ENCODE measurements around the gene PFKFB3. TPM values are rescaled to one million over a fixed set of nuclear protein-coding genes. Genes with fewer than 3 reads are reported as not detected.
A peak's percentile ranks its signal among the peaks of the same experiment; 100 is the strongest.

Gene PFKFB3
- total and polyA plus RNA-seq, 9 of the 15 experiments (the other 6 are each of a cell fraction or from before 2014, with no cell fraction given) = 0.46 to 21.6 (median 7.8) TPM

DNA sequence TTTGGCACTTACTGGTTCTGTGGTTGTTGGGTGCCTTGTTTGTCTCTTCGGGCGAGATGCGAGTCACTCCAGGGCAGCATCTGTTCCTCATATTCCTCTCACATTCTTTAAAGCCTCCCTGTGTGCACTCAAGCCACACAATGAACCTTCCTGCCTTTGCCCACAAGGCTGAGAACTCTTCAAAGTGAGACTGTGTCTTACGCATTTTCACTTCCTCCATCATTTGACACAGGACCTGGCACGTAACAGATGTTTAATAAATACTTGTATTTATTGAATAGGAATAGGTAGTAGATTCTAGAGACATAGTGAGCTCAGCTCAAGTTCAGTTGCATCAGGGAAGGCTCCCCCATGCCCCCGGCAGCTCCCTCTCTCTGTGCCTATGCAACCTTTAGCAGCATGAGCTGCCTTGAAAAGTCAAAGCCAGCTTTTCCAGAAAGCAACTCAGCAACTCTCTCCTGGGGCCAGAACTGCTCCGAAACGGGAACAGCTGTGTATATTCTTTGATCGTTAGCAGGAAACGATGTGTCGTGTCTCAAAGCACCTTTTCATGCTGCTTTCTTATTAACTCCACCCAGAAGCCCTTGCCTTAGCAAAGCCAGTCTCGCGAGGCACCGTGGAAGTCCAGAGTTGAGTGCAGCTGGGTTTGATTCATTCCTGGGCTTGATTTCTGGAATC lies 97.5 kb downstream of the PFKFB3 start:
- WGBS (ENCODE audit: insufficient coverage, low coverage, missing lambda C conversion rate) = 5% methylated on average over 13 of the region's 14 CpGs
- intact Hi-C loops (cut with micrococcal nuclease) = no loop called here
- Histone ChIP-seq H3K9me1 (ENCODE audit: control insufficient read depth, insufficient read depth, low read length) (no peaks in the 10 kb centered on the region), H3K79me2 (ENCODE audit: control insufficient read depth, insufficient read depth, low read length) (no peaks in the 10 kb centered on the region), H3K4me2 (ENCODE audit: insufficient read depth, low read length) (no peak overlapping the region), H3K27ac (ENCODE audit: extremely low read depth, low read depth, low read length) (no peak overlapping the region), H3K9ac (ENCODE audit: insufficient read depth in 1 of 2, low read depth in 2 of 2, low read length in 2 of 2) (no peak overlapping the region), H3K4me1 (replicated peaks in 1 of 2; ENCODE audit: control insufficient read depth in 2 of 2, insufficient read depth in 2 of 2, low read length in 2 of 2) (peaks cover 0 to 4% of the 10 kb centered on the region in 2 experiments; a peak in 4 of 5 replicates), H3K4me3 (no peak overlapping the region), H3K36me3 (ENCODE audit: control insufficient read depth, insufficient read depth, low read length) (no peaks in the 10 kb centered on the region), H4K20me1 (replicated peaks; ENCODE audit: control insufficient read depth, insufficient read depth, low read length) (no peaks in the 10 kb centered on the region; the same call in 1 of the 2 replicates), H3K9me3 (replicated peaks; ENCODE audit: control insufficient read depth, insufficient read depth, low read depth, low read length) (no peaks in the 10 kb centered on the region), H2AFZ (ENCODE audit: low read depth, low read length) (no peak overlapping the region), H3K27me3 (ENCODE audit: control insufficient read depth in 2 of 2, insufficient read depth in 2 of 2, low read length in 2 of 2) (peaks cover 10 to 34% of the 10 kb centered on the region in 2 experiments; a peak in 4 of 5 replicates)
- POLR2A ChIA-PET = interaction anchor here (0.7 to 0.9 kb wide), 2 partner anchors 12 to 18 kb away, joined by 3 read pairs; no protein-coding TSS in a partner anchor
- TF ChIP-seq SMAD4 (CRISPR knock-in tag; conservative IDR thresholded peaks at IDR 0.05) (no peak), CHD2 (IDR thresholded peaks at IDR 0.05; ENCODE audit: low read depth, low read length) (peak; percentile 65)
- no peak for FAIRE-seq
- CTCF ChIA-PET (ENCODE audit: low intra/inter-chr PET ratio) = no interaction called here
- in situ Hi-C loops (cut with MboI) = no loop called here
- no TSS peak for BruUV-seq (replicated peaks)
- no peak for ATAC-seq
- no peak for DNase-seq (ENCODE audit: extremely low read depth in 1 of 4, low spot score in 3 of 4)

DNA sequence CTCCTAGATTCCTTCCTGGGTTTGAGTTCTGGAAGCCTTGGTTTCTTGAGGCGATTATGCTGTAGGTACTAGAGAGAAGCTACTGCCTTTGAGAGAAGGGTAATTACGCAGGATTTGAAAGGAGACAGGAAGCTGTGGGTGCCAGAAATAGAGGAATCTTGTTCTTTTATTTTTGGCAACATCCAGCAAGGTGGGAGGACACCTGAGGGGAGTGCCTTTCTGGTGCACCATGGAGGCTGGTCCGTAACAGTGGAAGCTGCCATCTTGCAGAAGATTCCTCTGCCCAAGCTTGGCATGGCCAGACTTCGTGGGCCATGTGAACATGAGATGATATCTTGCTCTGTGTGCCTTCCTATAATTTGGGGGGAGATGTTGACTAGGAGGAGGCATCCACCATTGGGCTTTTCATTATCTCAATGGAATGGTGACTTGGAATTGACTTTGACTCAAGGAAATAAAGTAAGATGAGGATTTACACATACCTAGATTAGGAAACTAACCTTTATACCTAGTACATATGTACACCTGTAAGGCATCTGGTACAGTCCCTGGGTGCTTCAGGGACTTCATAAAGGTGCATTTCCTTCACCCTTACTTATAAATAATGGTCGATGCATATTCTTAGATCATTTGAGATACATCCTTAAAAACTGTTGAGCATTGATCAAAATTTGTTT lies 98.2 kb downstream of the PFKFB3 start:
- no peaks in the 10 kb centered on the region for H3K9me1 ChIP-seq (ENCODE audit: control insufficient read depth, insufficient read depth, low read length)
- peaks cover 0 to 4% of the 10 kb centered on the region in 2 experiments; a peak in 4 of 5 replicates for H3K4me1 ChIP-seq (replicated peaks in 1 of 2; ENCODE audit: control insufficient read depth in 2 of 2, insufficient read depth in 2 of 2, low read length in 2 of 2)
- H3K36me3 ChIP-seq (ENCODE audit: control insufficient read depth, insufficient read depth, low read length) = no peaks in the 10 kb centered on the region
- H3K9me3 ChIP-seq (replicated peaks; ENCODE audit: control insufficient read depth, insufficient read depth, low read depth, low read length) = no peaks in the 10 kb centered on the region
- DNase-seq (ENCODE audit: extremely low read depth in 1 of 4, low spot score in 3 of 4) (no peak), ATAC-seq (no peak), FAIRE-seq (no peak)
- no peak overlapping the region for H3K4me2 ChIP-seq (ENCODE audit: insufficient read depth, low read length)
- no peaks in the 10 kb centered on the region for H3K79me2 ChIP-seq (ENCODE audit: control insufficient read depth, insufficient read depth, low read length)
- no peaks in the 10 kb centered on the region; the same call in 1 of the 2 replicates for H4K20me1 ChIP-seq (replicated peaks; ENCODE audit: control insufficient read depth, insufficient read depth, low read length)
- no peak overlapping the region for H3K27ac ChIP-seq (ENCODE audit: extremely low read depth, low read depth, low read length)
- BruUV-seq (replicated peaks) = no TSS peak
- no peak overlapping the region for H2AFZ ChIP-seq (ENCODE audit: low read depth, low read length)
- POLR2A ChIA-PET = interaction anchor here (0.7 to 1.0 kb wide), 3 partner anchors 11 to 21 kb away, joined by 3 to 5 read pairs (median 3); no protein-coding TSS in a partner anchor
- H3K27me3 ChIP-seq (ENCODE audit: control insufficient read depth in 2 of 2, insufficient read depth in 2 of 2, low read length in 2 of 2) = peaks cover 10 to 36% of the 10 kb centered on the region in 2 experiments; a peak in 4 of 5 replicates
- intact Hi-C loops (cut with micrococcal nuclease) (no loop called here), in situ Hi-C loops (cut with MboI) (no loop called here)
- CTCF ChIA-PET (ENCODE audit: low intra/inter-chr PET ratio) = no interaction called here
- H3K4me3 ChIP-seq = no peak overlapping the region
- WGBS (ENCODE audit: insufficient coverage, low coverage, missing lambda C conversion rate) = 0% methylated on average over 5 of the region's 5 CpGs
- TF ChIP-seq ARID2 (IDR thresholded peaks at IDR 0.05) (no peak), MAFG (tag; conservative IDR thresholded peaks at IDR 0.05) (no peak), RBM22 (IDR thresholded peaks at IDR 0.05; ENCODE audit: low read depth, low read length, poor library complexity, severe bottlenecking) (no peak)
- TF ChIP-seq, protein P1, sequence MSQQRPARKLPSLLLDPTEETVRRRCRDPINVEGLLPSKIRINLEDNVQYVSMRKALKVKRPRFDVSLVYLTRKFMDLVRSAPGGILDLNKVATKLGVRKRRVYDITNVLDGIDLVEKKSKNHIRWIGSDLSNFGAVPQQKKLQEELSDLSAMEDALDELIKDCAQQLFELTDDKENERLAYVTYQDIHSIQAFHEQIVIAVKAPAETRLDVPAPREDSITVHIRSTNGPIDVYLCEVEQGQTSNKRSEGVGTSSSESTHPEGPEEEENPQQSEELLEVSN (IDR thresholded peaks at IDR 0.05; ENCODE audit: borderline replicate concordance in 1 of 2, extremely low read depth in 1 of 2, insufficient read depth in 1 of 2, insufficient read length in 1 of 2, low read depth in 1 of 2, low read length in 1 of 2, poor library complexity in 1 of 2, severe bottlenecking in 1 of 2) = no peak
- H3K9ac ChIP-seq (ENCODE audit: insufficient read depth in 1 of 2, low read depth in 2 of 2, low read length in 2 of 2) = no peak overlapping the region
